HEK293 (cell line): ENCODE results near the gene NDST1.

Experiments
- CTCF ChIA-PET: fragments of 350-600 bp; formaldehyde crosslinking; extraction: SDS; loops from one replicate; lab custom pipeline; 2021; ENCODE audit warnings: antibody characterized with exemption; lab: Yijun Ruan, JAX
- POLR2A ChIA-PET: fragments of 300-600 bp; formaldehyde crosslinking; extraction: SDS; loops from one replicate; lab custom pipeline; 2020; ENCODE audit warnings: antibody characterized with exemption, inconsistent platforms; lab: Yijun Ruan, JAX
- H3K27ac ChIP-seq: fragments of 200-500 bp; sonication (Bioruptor generic); 2 replicates; pipeline ENCODE4 v1.5.1; 2014; ENCODE audit warnings: low read depth, low read length, control low read depth, inconsistent platforms; ENCODE audit errors: extremely low read depth
- H3K36me3 ChIP-seq, 2 experiments: fragments of 200-500 bp in 1 of 2; sonication (Bioruptor generic) in 1 of 2; 1 replicate in 1 of 2; 2 replicates in 1 of 2; pipeline ENCODE4 v1.5.1; 2014 to 2017; ENCODE audit warnings: inconsistent platforms in 2 of 2, low read length in 2 of 2; ENCODE audit not compliant: control insufficient read depth in 2 of 2, insufficient read depth in 1 of 2
- H3K4me1 ChIP-seq: fragments of 200-500 bp; sonication (Bioruptor generic); 2 replicates; pipeline ENCODE4 v1.5.1; 2014; ENCODE audit warnings: mild to moderate bottlenecking, low read length, inconsistent platforms; ENCODE audit not compliant: control insufficient read depth, insufficient read depth
- H3K4me3 ChIP-seq: 2 replicates; pipeline ENCODE4 v1.5.1; 2011; ENCODE audit warnings: low read depth, mild to moderate bottlenecking, control low read depth, low read length, moderate library complexity
- H3K9me3 ChIP-seq: fragments of 200-500 bp; sonication (Bioruptor generic); 2 replicates; pipeline ENCODE4 v1.5.1; 2014; ENCODE audit warnings: low read depth, low read length, inconsistent platforms; ENCODE audit not compliant: control insufficient read depth, insufficient read depth
- BCL11B ChIP-seq: fragments of 450-650 bp; formaldehyde crosslinking; IDR thresholded peaks from 2 replicates; pipeline ENCODE4 v1.5.1; 2016; ENCODE audit warnings: low read depth, missing biosample characterization, missing genetic modification characterization
- BCL6B ChIP-seq: fragments of 450-650 bp; formaldehyde crosslinking; IDR thresholded peaks from 2 replicates; pipeline ENCODE4 v1.5.1; 2017; ENCODE audit warnings: missing biosample characterization, missing genetic modification characterization
- GLI2 ChIP-seq: fragments of 450-650 bp; formaldehyde crosslinking; IDR thresholded peaks from 2 replicates; pipeline ENCODE4; 2017; ENCODE audit warnings: missing biosample characterization, missing genetic modification characterization, low read depth, borderline replicate concordance
- GLI4 ChIP-seq: fragments of 450-650 bp; formaldehyde crosslinking; IDR thresholded peaks from 2 replicates; pipeline ENCODE4 v1.5.1; 2016; ENCODE audit warnings: missing biosample characterization, missing genetic modification characterization
- GLIS1 ChIP-seq: fragments of 450-650 bp; formaldehyde crosslinking; IDR thresholded peaks from 2 replicates; pipeline ENCODE4 v1.5.1; 2016; ENCODE audit warnings: missing biosample characterization, missing genetic modification characterization
- KLF10 ChIP-seq: fragments of 450-650 bp; IDR thresholded peaks from 2 replicates; pipeline ENCODE4 v1.5.1; 2018; ENCODE audit warnings: missing biosample characterization, mild to moderate bottlenecking, missing genetic modification characterization
- KLF9 ChIP-seq: fragments of 450-650 bp; formaldehyde crosslinking; IDR thresholded peaks from 2 replicates; pipeline ENCODE4 v1.5.1; 2016; ENCODE audit warnings: missing biosample characterization, missing genetic modification characterization, low read depth
- OSR2 ChIP-seq: fragments of 450-650 bp; formaldehyde crosslinking; IDR thresholded peaks from 2 replicates; pipeline ENCODE4 v1.5.1; 2016; ENCODE audit warnings: missing biosample characterization, missing genetic modification characterization
- PRDM1 ChIP-seq: fragments of 450-650 bp; formaldehyde crosslinking; IDR thresholded peaks from 2 replicates; pipeline ENCODE4; 2016; ENCODE audit warnings: missing biosample characterization, missing genetic modification characterization
- ZBTB1 ChIP-seq: fragments of 450-650 bp; formaldehyde crosslinking; IDR thresholded peaks from 2 replicates; pipeline ENCODE4 v1.5.1; 2016; ENCODE audit warnings: missing biosample characterization, missing genetic modification characterization
- ZBTB17 ChIP-seq: fragments of 450-650 bp; formaldehyde crosslinking; IDR thresholded peaks from 2 replicates; pipeline ENCODE4 v1.5.1; 2016; ENCODE audit warnings: missing biosample characterization, missing genetic modification characterization
- ZNF138 ChIP-seq: fragments of 450-650 bp; formaldehyde crosslinking; IDR thresholded peaks from 2 replicates; pipeline ENCODE4 v1.5.1; 2016; ENCODE audit warnings: missing biosample characterization, missing genetic modification characterization, borderline replicate concordance
- ZNF214 ChIP-seq: fragments of 450-650 bp; formaldehyde crosslinking; IDR thresholded peaks from 2 replicates; pipeline ENCODE4 v1.5.1; 2017; ENCODE audit warnings: missing biosample characterization, mild to moderate bottlenecking, missing genetic modification characterization, borderline replicate concordance
- ZNF248 ChIP-seq: fragments of 450-650 bp; formaldehyde crosslinking; IDR thresholded peaks from 2 replicates; pipeline ENCODE4 v1.5.1; 2017; ENCODE audit warnings: missing biosample characterization, missing genetic modification characterization
- ZNF274 ChIP-seq, 2 experiments: fragments of 200-500 bp in 1 of 2; fragments of 450-650 bp in 1 of 2; sonication (Bioruptor generic) in 1 of 2; formaldehyde crosslinking in 1 of 2; IDR thresholded peaks; 2 replicates each; pipeline versions ENCODE4 v1.5.1 to v1.6.1; 2014 to 2016; ENCODE audit warnings: borderline replicate concordance in 1 of 2, inconsistent platforms in 1 of 2, low read length in 1 of 2, missing biosample characterization in 1 of 2, missing genetic modification characterization in 1 of 2
- ZNF404 ChIP-seq: fragments of 450-650 bp; formaldehyde crosslinking; IDR thresholded peaks from 2 replicates; pipeline ENCODE4 v1.5.1; 2017; ENCODE audit warnings: missing biosample characterization, missing genetic modification characterization
- ZNF610 ChIP-seq: fragments of 450-650 bp; formaldehyde crosslinking; IDR thresholded peaks from 2 replicates; pipeline ENCODE4 v1.5.1; 2016; ENCODE audit warnings: missing biosample characterization, missing genetic modification characterization, borderline replicate concordance
- ZNF677 ChIP-seq: fragments of 450-650 bp; IDR thresholded peaks from 2 replicates; pipeline ENCODE4 v1.5.0; 2018; ENCODE audit warnings: missing biosample characterization, mild to moderate bottlenecking, missing genetic modification characterization, moderate library complexity
- ZNF792 ChIP-seq: fragments of 450-650 bp; formaldehyde crosslinking; IDR thresholded peaks from 2 replicates; pipeline ENCODE4 v1.5.1; 2016; ENCODE audit warnings: missing biosample characterization, missing genetic modification characterization
- ZNF837 ChIP-seq: fragments of 450-650 bp; formaldehyde crosslinking; IDR thresholded peaks from 2 replicates; pipeline ENCODE4 v1.5.1; 2016; ENCODE audit warnings: missing biosample characterization, missing genetic modification characterization
- ZSCAN18 ChIP-seq: fragments of 450-650 bp; formaldehyde crosslinking; IDR thresholded peaks from 2 replicates; pipeline ENCODE4 v1.5.1; 2016; ENCODE audit warnings: missing biosample characterization, missing genetic modification characterization
- ZSCAN23 ChIP-seq: fragments of 450-650 bp; formaldehyde crosslinking; IDR thresholded peaks from 2 replicates; pipeline ENCODE4 v1.5.1; 2016; ENCODE audit warnings: missing biosample characterization, missing genetic modification characterization
- ZSCAN4 ChIP-seq: fragments of 450-650 bp; formaldehyde crosslinking; IDR thresholded peaks from 2 replicates; pipeline ENCODE4 v1.5.1; 2017; ENCODE audit warnings: missing biosample characterization, missing genetic modification characterization

NDST1 gene

GRCh38 chr5:150584556-150585335 lies 76.8 kb downstream of the NDST1 start:
- ChIA-PET POLR2A (interaction anchor here (1.0 kb wide), 1 partner anchor 15 kb away, joined by 3 read pairs; no protein-coding TSS in a partner anchor), CTCF (interaction anchor here (0.6 to 1.2 kb wide), 5 partner anchors 10 to 43 kb away, joined by 3 read pairs; no protein-coding TSS in a partner anchor)
- TF ChIP-seq ZNF837 (no peak), GLI4 (tag by site-specific recombination) (no peak), ZSCAN18 (no peak), GLIS1 (tag by site-specific recombination) (no peak), KLF10 (tag by site-specific recombination) (no peak), ZBTB17 (tag by site-specific recombination) (no peak), BCL11B (no peak), ZNF610 (no peak), ZNF138 (tag by site-specific recombination) (no peak), PRDM1 (tag by site-specific recombination) (no peak)
- Histone ChIP-seq H3K4me1 (no peaks in the 10 kb centered on the region), H3K36me3 (no peaks in the 10 kb centered on the region), H3K27ac (no peak overlapping the region), H3K4me3 (no peak overlapping the region), H3K9me3 (no peaks in the 10 kb centered on the region)

- Histone ChIP-seq H3K9me3 (no peaks in the 10 kb centered on the region), H3K27ac (no peak overlapping the region), H3K36me3 (no peaks in the 10 kb centered on the region), H3K4me1 (no peaks in the 10 kb centered on the region), H3K4me3 (no peak overlapping the region)
- ChIA-PET POLR2A (no interaction called here), CTCF (interaction anchor here (0.8 to 1.2 kb wide), 3 partner anchors 9 to 67 kb away, joined by 3 to 4 read pairs (median 3); no protein-coding TSS in a partner anchor)
- TF ChIP-seq OSR2 (tag by site-specific recombination): no peak
- TF ChIP-seq BCL6B (tag by site-specific recombination): no peak
- TF ChIP-seq ZNF610: no peak
- no peak for TF ChIP-seq KLF9 (tag by site-specific recombination)
- TF ChIP-seq ZNF404 (tag by site-specific recombination): no peak
- no peak for TF ChIP-seq ZSCAN4
- no peak for TF ChIP-seq ZNF248
- no peak for TF ChIP-seq ZNF677 (tag by site-specific recombination)
- TF ChIP-seq ZSCAN23 (tag by site-specific recombination): no peak
- no peak for TF ChIP-seq ZNF792 (tag by site-specific recombination)
- no peak for TF ChIP-seq GLI2 (tag by site-specific recombination)
- no peak for TF ChIP-seq ZBTB1 (tag by site-specific recombination)
- no peak for TF ChIP-seq ZNF214 (tag by site-specific recombination)
- TF ChIP-seq ZNF274 (IDR thresholded peaks at IDR 0.05; ENCODE audit: low read length): no peak
- no peak for TF ChIP-seq ZNF274 (tag by site-specific recombination; IDR thresholded peaks at IDR 0.05; ENCODE audit: borderline replicate concordance)
Observed at GRCh38 chr5:150585781-150586341, 77.9 kb downstream of the NDST1 start.
